NCI-H146 treated with DMSO at 0.1 percent for 48 hours (cell line): Measurements from ENCODE around the gene STK39.

Source experiments
- DNase-seq: peaks from one replicate; lab custom pipeline; 2025; ENCODE audit not compliant: unreplicated experiment; lab: John Stamatoyannopoulos, UW

STK39 gene

DNA sequence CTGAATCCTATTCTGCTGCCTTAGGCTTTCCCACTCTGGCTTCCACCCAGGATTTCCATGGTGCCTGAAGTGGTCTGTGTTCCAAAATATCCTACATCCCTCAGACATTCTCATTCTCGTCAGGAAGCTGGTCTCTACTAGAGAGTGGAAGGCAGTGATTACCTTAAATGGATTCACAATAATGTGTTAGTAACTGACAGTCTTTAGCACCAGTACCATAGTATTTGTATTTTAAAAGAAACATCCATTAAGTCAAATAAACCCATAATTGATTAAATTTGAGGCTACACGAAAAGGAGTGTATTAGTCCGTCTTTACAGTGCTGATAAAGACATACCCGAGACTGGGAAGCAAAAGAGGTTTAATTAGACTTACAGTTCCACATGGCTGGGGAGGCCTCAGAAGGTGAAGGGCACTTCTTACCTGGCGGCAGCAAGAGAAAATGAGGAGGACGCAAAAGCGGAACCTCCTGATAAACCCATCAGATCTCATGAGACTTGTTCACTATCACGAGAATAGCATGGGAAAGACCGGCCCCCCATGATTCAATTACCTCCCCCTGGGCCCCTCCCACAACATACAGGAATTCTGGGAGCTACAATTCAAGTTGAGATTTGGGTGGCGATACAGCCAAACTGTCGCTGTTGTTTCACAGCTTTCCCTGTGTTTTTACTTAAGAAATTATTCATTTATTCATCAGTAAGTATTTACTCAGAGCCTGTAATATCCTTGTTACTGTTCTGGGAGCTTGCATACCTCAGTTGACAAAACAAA, 306.5 kb downstream of the STK39 start:
- DNase-seq: no peak

DNA sequence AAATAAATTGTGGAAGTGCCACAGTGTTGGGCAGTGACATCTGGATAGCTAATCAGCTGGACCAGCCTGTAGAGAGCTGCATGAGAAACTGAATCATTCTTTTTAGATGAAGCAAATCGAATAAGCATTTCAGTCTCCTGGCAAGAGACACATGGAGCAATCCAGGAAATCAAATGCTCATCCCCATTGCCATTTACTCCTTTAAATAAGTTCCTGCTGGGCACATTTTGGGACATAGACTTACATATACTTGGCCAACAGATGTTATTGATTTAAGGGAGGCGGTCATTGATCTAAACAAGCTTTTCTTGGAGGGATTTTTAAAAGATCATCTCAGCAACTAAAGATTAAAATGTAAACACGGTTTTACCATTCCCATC, 307.1 kb downstream of the STK39 start:
- DNase-seq: no peak

DNA sequence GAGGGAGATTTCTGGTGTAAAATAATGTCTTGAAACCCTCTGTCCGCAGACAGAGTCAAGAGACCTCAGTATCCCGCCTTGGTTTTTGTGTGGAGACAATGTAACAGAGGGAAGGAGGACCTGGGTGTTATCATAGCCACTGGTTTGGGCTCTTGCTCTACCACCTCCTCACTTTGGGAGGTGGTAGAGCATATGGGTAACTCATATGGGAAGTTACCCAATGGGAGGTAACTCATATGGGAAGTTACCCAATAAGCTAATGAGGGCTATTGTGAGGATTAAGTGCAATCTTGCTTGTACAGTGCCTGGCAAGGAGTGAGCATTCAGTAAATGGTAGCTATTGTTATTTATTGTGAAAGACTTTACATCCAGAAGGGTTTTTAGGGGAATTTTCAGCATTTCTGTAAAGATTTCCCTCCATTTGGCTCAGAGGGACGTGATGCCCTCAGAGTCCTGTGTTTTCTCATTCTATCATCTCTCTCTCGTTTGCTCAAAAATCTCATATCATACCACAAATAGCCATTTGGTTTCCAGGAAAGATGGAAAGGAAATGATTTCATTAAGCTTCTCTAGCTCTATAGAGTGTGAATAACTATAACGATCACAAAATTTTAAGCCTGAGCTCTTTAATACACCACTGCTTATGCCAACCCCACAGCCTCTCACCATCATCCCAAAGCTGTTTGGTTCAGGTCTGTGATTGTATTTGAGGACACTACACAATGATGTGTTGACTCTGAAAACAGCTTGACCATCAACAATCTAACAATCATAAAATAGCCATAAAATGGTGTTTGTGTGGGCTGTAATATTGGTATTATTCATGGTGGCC, 307.7 kb downstream of the STK39 start:
- no peak for DNase-seq

- DNase-seq: no peak
Observed at GRCh38 chr2:167937403-167937802, 310.0 kb downstream of the STK39 start.

GRCh38 chr2:167935803-167936110, 311.6 kb downstream of the STK39 start:
- no peak for DNase-seq

- DNase-seq: no peak
Observed at GRCh38 chr2:167933097-167933814, 314.1 kb downstream of the STK39 start.

- DNase-seq: no peak
Observed at GRCh38 chr2:167932123-167932693, 315.2 kb downstream of the STK39 start.

GRCh38 chr2:167929484-167929883, 317.9 kb downstream of the STK39 start:
- DNase-seq: peak; percentile 53

DNA sequence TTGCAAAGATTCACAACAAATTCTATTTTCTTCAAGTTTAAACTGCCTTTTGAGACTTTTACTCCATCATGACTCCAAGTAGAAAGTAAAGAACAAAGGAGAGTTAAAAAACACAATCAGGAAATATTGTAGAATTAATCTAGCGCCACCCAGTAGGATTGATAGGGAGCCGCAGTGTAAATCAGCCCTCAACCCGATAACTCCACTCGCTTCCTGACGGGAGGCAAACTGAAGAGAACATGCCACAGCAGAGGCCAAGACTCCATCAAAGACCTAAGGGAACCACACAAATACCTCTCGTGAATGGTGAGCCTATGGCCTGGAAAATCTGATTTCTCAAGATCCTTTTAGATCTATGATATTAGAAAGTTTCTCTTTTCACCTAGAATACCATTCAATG, 319.0 kb downstream of the STK39 start:
- DNase-seq: no peak

- DNase-seq: peak; percentile 7
Observed at GRCh38 chr2:167925758-167926157, 321.6 kb downstream of the STK39 start.

DNA sequence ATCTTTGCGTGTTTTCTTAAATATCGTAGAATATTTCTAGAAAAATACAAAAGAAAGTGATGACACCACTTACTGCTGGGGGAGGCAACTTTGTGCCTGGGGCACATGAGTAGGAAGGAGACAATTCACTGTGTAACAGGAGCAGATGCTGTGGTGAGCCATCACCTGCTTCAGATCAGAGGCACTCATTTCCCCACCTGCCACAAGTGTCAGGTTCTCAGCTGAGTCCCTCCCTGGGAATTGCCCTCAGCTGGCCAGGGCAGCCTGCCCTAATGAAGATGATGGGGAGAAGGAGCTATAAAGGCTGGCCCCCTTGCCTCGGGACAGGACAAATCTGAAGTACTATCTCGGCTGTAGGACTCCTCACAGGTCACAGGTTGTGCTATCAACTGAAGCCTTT, 322.8 kb downstream of the STK39 start:
- peak; percentile 54 for DNase-seq

DNA sequence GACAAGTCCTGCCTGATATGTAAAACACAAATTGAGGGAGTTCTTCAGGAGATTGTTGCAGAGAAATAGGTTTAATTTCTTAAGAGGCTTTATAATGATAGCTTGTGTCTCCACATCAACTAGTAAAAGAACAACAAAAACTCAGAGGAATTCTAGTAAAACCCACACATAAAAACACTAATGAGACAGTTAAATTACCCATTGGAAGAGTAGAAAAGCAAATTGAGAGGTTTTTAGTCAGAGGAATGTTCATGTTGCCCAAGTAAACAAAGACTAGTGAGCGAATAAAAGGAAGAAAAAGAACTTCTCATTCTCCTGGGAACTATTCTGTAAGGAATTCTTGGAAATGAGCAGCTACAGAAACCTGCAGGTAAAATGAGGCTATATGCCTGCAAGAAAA, 330.6 kb downstream of the STK39 start:
- DNase-seq: no peak

DNA sequence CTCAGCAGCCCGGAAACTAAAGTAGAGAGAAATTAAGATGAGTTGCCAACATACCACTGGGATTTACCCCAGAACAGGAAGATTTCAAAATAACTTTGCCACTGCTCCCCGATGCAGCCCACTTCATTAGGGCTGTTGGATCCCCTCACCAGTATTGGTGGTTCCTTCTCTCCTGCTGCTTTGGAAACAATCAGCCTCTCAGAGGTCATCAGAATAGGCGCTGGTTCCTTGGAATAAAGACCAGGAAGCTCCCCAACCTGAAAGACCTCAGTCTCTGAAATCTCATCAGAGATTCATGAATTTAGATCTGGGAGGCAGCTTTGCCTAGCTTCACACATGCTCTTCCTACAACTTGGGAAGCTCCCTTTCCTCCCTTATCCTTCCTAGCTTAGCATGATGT, 332.4 kb downstream of the STK39 start:
- no peak for DNase-seq

DNA sequence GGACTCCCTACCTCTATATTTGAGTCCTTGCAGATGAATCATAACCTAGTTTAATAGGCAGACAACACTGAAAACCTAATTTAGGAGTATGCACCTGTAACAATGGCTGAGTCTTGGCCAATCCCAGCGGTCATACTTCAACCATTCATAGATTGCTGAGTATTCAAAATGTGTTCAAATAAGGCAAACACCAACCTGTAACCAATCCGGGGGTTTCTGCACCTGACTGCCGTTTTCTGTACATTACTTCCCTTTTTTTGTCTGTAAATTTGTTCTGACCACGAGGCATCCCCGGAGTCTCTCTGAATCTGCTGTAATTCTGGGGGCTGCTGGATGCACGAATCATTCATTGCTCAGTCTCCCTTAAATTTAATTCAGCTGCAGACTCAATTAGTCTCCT, 338.6 kb downstream of the STK39 start:
- no peak for DNase-seq

GRCh38 chr2:167905668-167906067, 341.7 kb downstream of the STK39 start:
- no peak for DNase-seq
